Panc1 (cell line): ENCODE results near the gene NR6A1.

Experiments used
- CTCF ChIP-seq: fragments of 450-650 bp; IDR thresholded peaks from 2 replicates; pipeline ENCODE4 v1.5.1; 2017; ENCODE audit warnings: mild to moderate bottlenecking
- POLR2AphosphoS5 ChIP-seq: IDR thresholded peaks from 2 replicates; pipeline ENCODE4 v1.6.1; 2012; ENCODE audit warnings: mild to moderate bottlenecking, low read depth, low read length, moderate library complexity

- no peak for TF ChIP-seq CTCF
- peak; percentile 43; the same call in 1 of the 2 replicates for TF ChIP-seq POLR2AphosphoS5
Measured at GRCh38 chr9:124721109-124721906, 49.8 kb downstream of the NR6A1 start.
